ENCODE measurements around the gene SORCS2. TPM values are rescaled to one million over a fixed set of nuclear protein-coding genes. Genes with fewer than 3 reads are reported as not detected.

SORCS2 gene
- polyA plus RNA-seq, 1 donor (not counting 4 experiments of a cell fraction or from before 2014, with no cell fraction given), result 0.09 TPM

GRCh38 chr4:7689773-7690693, 497.7 kb downstream of the SORCS2 start:
- no peak overlapping the region for H3K4me2 ChIP-seq (ENCODE audit: control insufficient read depth, extremely low read depth, insufficient read depth, low read depth, low read length)
- H3K9ac ChIP-seq (ENCODE audit: control insufficient read depth, extremely low read depth, insufficient read depth, low read length), result no peak overlapping the region
- H3K4me1 ChIP-seq (ENCODE audit: control insufficient read depth, extremely low read depth, insufficient read depth, low read length), result no peaks in the 10 kb centered on the region
- DNase-seq (ENCODE audit: low read depth, low spot score) (no peak), FAIRE-seq (no peak)
- peaks cover 12% of the 10 kb centered on the region for H3K27me3 ChIP-seq (ENCODE audit: control insufficient read depth, extremely low read depth, insufficient read depth, low read length)
- TF ChIP-seq CTCF (optimal IDR thresholded peaks at IDR 0.05 in 1 of 3, IDR thresholded peaks at IDR 0.05 in 1 of 3, conservative IDR thresholded peaks at IDR 0.05 in 1 of 3; ENCODE audit: extremely low read depth in 1 of 3, insufficient read depth in 2 of 3, low read length in 3 of 3) (no peak), EZH2 (IDR thresholded peaks at IDR 0.05; ENCODE audit: low read length) (no peak)
- H3K79me2 ChIP-seq (ENCODE audit: control insufficient read depth, insufficient read depth, low read length), result no peaks in the 10 kb centered on the region
- H3K4me3 ChIP-seq (ENCODE audit: control insufficient read depth in 2 of 3, extremely low read depth in 1 of 3, insufficient read depth in 2 of 3, low read depth in 1 of 3, low read length in 3 of 3), result no peak overlapping the region
- no peaks in the 10 kb centered on the region for H3K9me1 ChIP-seq (ENCODE audit: control insufficient read depth, extremely low read depth, insufficient read depth, low read length)
- H3K36me3 ChIP-seq (ENCODE audit: control insufficient read depth in 2 of 2, extremely low read depth in 1 of 2, insufficient read depth in 2 of 2, low read length in 2 of 2), result no peaks in the 10 kb centered on the region
- H3K9me3 ChIP-seq (ENCODE audit: control insufficient read depth, low read depth, low read length), result no peaks in the 10 kb centered on the region
- no peak overlapping the region for H2AFZ ChIP-seq (ENCODE audit: control insufficient read depth, low read length)
- dilution Hi-C loops (cut with MboI; ENCODE audit: extremely low pct_ligation_motif_present, low sequenced_read_pairs), result no loop called here
- H4K20me1 ChIP-seq (ENCODE audit: control insufficient read depth, extremely low read depth, insufficient read depth, low read length), result no peaks in the 10 kb centered on the region
- no peak overlapping the region for H3K27ac ChIP-seq (ENCODE audit: control insufficient read depth, insufficient read depth, low read length)

- H4K20me1 ChIP-seq (ENCODE audit: control insufficient read depth, extremely low read depth, insufficient read depth, low read length), result no peaks in the 10 kb centered on the region
- no peaks in the 10 kb centered on the region for H3K79me2 ChIP-seq (ENCODE audit: control insufficient read depth, insufficient read depth, low read length)
- dilution Hi-C loops (cut with MboI; ENCODE audit: extremely low pct_ligation_motif_present, low sequenced_read_pairs), result no loop called here
- no peak for TF ChIP-seq CTCF (optimal IDR thresholded peaks at IDR 0.05 in 1 of 3, IDR thresholded peaks at IDR 0.05 in 1 of 3, conservative IDR thresholded peaks at IDR 0.05 in 1 of 3; ENCODE audit: extremely low read depth in 1 of 3, insufficient read depth in 2 of 3, low read length in 3 of 3)
- no peak for TF ChIP-seq EZH2 (IDR thresholded peaks at IDR 0.05; ENCODE audit: low read length)
- no peaks in the 10 kb centered on the region for H3K36me3 ChIP-seq (ENCODE audit: control insufficient read depth in 2 of 2, extremely low read depth in 1 of 2, insufficient read depth in 2 of 2, low read length in 2 of 2)
- no peak overlapping the region for H2AFZ ChIP-seq (ENCODE audit: control insufficient read depth, low read length)
- H3K4me2 ChIP-seq (ENCODE audit: control insufficient read depth, extremely low read depth, insufficient read depth, low read depth, low read length), result no peak overlapping the region
- no peak overlapping the region for H3K27ac ChIP-seq (ENCODE audit: control insufficient read depth, insufficient read depth, low read length)
- no peaks in the 10 kb centered on the region for H3K9me1 ChIP-seq (ENCODE audit: control insufficient read depth, extremely low read depth, insufficient read depth, low read length)
- no peaks in the 10 kb centered on the region for H3K9me3 ChIP-seq (ENCODE audit: control insufficient read depth, low read depth, low read length)
- H3K27me3 ChIP-seq (ENCODE audit: control insufficient read depth, extremely low read depth, insufficient read depth, low read length), result peaks cover 12% of the 10 kb centered on the region
- no peak overlapping the region for H3K4me3 ChIP-seq (ENCODE audit: control insufficient read depth in 2 of 3, extremely low read depth in 1 of 3, insufficient read depth in 2 of 3, low read depth in 1 of 3, low read length in 3 of 3)
- no peaks in the 10 kb centered on the region for H3K4me1 ChIP-seq (ENCODE audit: control insufficient read depth, extremely low read depth, insufficient read depth, low read length)
- no peak for DNase-seq (ENCODE audit: low read depth, low spot score)
- no peak overlapping the region for H3K9ac ChIP-seq (ENCODE audit: control insufficient read depth, extremely low read depth, insufficient read depth, low read length)
- FAIRE-seq, result no peak
Observed at GRCh38 chr4:7691061-7691460, 498.7 kb downstream of the SORCS2 start.

Measured in keratinocyte (primary cell).